NCI-H526 treated with DMSO at 0.1 percent for 48 hours (cell line): ENCODE measurements around the gene CDCA8.
"Not testable (repeated sequence)": the region's sequence is repeated elsewhere in the genome, so short reads cannot be mapped to it uniquely, and the experiment has no call there.

Experiments
- DNase-seq: peaks from one replicate; lab custom pipeline; 2025; lab: John Stamatoyannopoulos, UW

CDCA8 gene

GRCh38 chr1:37673920-37674319 is 18.4 kb upstream of the CDCA8 start:
- no peak for DNase-seq

- DNase-seq = no peak
Observed at GRCh38 chr1:37676281-37677142, 15.8 kb upstream of the CDCA8 start.

GRCh38 chr1:37677143-37677439 is 15.2 kb upstream of the CDCA8 start:
- no peak for DNase-seq

GRCh38 chr1:37677808-37678207 is 14.5 kb upstream of the CDCA8 start:
- DNase-seq = no peak

GRCh38 chr1:37680933-37681332 is 11.4 kb upstream of the CDCA8 start:
- DNase-seq = no peak

- peak; percentile 48 for DNase-seq
Observed at GRCh38 chr1:37682334-37682987, 9.9 kb upstream of the CDCA8 start.

- not testable (repeated sequence) for DNase-seq
Observed at GRCh38 chr1:37684182-37684581, 8.1 kb upstream of the CDCA8 start.

- no peak for DNase-seq
Observed at GRCh38 chr1:37685722-37686121, 6.6 kb upstream of the CDCA8 start.

- DNase-seq = not testable (repeated sequence)
Observed at GRCh38 chr1:37687764-37688163, 4.6 kb upstream of the CDCA8 start.

GRCh38 chr1:37688926-37689325 is 3.4 kb upstream of the CDCA8 start:
- no peak for DNase-seq

- DNase-seq = no peak
Observed at GRCh38 chr1:37691497-37692077, 729 bp upstream of the CDCA8 start.

- DNase-seq = no peak
Observed at GRCh38 chr1:37692834-37693175, 489 bp downstream of the CDCA8 start.

- DNase-seq = no peak
Observed at GRCh38 chr1:37697090-37697489, 4.8 kb downstream of the CDCA8 start.

- no peak for DNase-seq
Observed at GRCh38 chr1:37697737-37698136, 5.4 kb downstream of the CDCA8 start.

GRCh38 chr1:37699147-37699546 is 6.8 kb downstream of the CDCA8 start:
- no peak for DNase-seq

GRCh38 chr1:37701051-37701450 is 8.7 kb downstream of the CDCA8 start:
- no peak for DNase-seq

GRCh38 chr1:37703061-37703460 is 10.7 kb downstream of the CDCA8 start:
- no peak for DNase-seq

- no peak for DNase-seq
Observed at GRCh38 chr1:37704966-37705365, 12.7 kb downstream of the CDCA8 start.

- no peak for DNase-seq
Observed at GRCh38 chr1:37705399-37705798, 13.1 kb downstream of the CDCA8 start.

- DNase-seq = no peak
Observed at GRCh38 chr1:37708471-37708870, 16.2 kb downstream of the CDCA8 start.

- no peak for DNase-seq
Observed at GRCh38 chr1:37714226-37714625, 21.9 kb downstream of the CDCA8 start.

- DNase-seq = no peak
Observed at GRCh38 chr1:37714689-37715088, 22.4 kb downstream of the CDCA8 start.

- DNase-seq = no peak
Observed at GRCh38 chr1:37716321-37716720, 24.0 kb downstream of the CDCA8 start.
